ENCODE measurements around the gene PIM1. TPM values are rescaled to one million over a fixed set of nuclear protein-coding genes. Genes with fewer than 3 reads are reported as not detected.

Gene PIM1
- total RNA-seq, 6 experiments from 2014 or later: 5.1 to 45.2 (median 13.0) TPM

DNA sequence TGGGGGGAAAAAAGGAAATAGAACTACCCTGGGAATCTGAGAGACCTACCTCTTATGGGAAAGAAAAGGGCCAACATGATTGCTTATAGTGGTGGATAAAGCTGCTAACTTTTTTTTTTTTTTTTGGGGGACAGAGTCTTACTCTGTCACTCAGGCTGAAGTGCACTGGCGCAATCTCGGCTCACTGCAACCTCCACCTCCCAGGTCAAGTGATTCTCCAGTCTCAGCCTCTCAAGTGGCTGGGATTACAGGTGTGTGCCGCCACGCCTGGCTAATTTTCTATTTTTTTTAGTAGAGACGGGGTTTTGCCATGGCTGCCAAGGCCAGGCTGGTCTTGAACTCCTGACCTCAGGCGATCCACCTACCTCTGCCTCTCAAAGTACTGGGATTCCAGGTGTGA lies 48.1 kb downstream of the PIM1 start:
- WGBS (ENCODE audit: insufficient coverage, low coverage, low lambda C conversion rate, missing lambda C conversion rate): 77% methylated on average over 4 of the region's 6 CpGs
- no peak overlapping the region for H3K4me3 ChIP-seq
- intact Hi-C loops (cut with DNase I): no loop called here
- H3K27ac ChIP-seq: no peak overlapping the region
- no peak for DNase-seq
- no peak for ATAC-seq
- H3K4me1 ChIP-seq: peaks cover 0 to 3% (median 1%) of the 10 kb centered on the region in 4 donors
- no peaks in the 10 kb centered on the region for H3K9me3 ChIP-seq
- H3K27me3 ChIP-seq: no peaks in the 10 kb centered on the region
- no peaks in the 10 kb centered on the region for H3K36me3 ChIP-seq
- no peak for TF ChIP-seq POLR2A (IDR thresholded peaks at IDR 0.05)
- TF ChIP-seq, protein P1, sequence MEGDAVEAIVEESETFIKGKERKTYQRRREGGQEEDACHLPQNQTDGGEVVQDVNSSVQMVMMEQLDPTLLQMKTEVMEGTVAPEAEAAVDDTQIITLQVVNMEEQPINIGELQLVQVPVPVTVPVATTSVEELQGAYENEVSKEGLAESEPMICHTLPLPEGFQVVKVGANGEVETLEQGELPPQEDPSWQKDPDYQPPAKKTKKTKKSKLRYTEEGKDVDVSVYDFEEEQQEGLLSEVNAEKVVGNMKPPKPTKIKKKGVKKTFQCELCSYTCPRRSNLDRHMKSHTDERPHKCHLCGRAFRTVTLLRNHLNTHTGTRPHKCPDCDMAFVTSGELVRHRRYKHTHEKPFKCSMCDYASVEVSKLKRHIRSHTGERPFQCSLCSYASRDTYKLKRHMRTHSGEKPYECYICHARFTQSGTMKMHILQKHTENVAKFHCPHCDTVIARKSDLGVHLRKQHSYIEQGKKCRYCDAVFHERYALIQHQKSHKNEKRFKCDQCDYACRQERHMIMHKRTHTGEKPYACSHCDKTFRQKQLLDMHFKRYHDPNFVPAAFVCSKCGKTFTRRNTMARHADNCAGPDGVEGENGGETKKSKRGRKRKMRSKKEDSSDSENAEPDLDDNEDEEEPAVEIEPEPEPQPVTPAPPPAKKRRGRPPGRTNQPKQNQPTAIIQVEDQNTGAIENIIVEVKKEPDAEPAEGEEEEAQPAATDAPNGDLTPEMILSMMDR (IDR thresholded peaks at IDR 0.05): no peak

DNA sequence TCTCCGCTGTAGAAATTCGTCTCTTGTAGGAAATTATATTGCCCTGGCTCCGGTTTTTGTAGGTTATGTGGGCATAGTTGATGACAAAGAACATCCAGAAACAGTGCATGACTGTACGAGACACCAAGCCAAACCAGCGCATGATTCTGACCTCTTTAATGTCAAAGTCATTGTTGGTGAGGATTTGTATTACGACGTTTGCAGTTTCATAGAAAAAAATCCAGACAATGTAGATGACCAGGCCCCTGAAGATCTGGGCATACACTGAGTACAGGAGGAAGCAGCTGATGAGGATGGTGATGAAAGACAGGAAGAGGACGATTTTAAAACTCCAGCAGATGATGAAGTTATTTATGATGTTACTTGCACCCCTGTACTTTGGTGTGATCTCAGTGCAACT lies 48.6 kb downstream of the PIM1 start:
- DNase-seq: no peak
- H3K9me3 ChIP-seq: no peaks in the 10 kb centered on the region
- H3K4me3 ChIP-seq: no peak overlapping the region
- no peak for ATAC-seq
- WGBS (ENCODE audit: insufficient coverage, low coverage, low lambda C conversion rate, missing lambda C conversion rate): 70% methylated on average over 8 of the region's 8 CpGs
- no peaks in the 10 kb centered on the region for H3K27me3 ChIP-seq
- H3K4me1 ChIP-seq: peaks cover 0 to 4% (median 2%) of the 10 kb centered on the region in 4 donors
- H3K27ac ChIP-seq: no peak overlapping the region
- H3K36me3 ChIP-seq: no peaks in the 10 kb centered on the region
- TF ChIP-seq, protein P1 (IDR thresholded peaks at IDR 0.05): no peak
- TF ChIP-seq POLR2A (IDR thresholded peaks at IDR 0.05): no peak
- intact Hi-C loops (cut with DNase I): no loop called here

DNA sequence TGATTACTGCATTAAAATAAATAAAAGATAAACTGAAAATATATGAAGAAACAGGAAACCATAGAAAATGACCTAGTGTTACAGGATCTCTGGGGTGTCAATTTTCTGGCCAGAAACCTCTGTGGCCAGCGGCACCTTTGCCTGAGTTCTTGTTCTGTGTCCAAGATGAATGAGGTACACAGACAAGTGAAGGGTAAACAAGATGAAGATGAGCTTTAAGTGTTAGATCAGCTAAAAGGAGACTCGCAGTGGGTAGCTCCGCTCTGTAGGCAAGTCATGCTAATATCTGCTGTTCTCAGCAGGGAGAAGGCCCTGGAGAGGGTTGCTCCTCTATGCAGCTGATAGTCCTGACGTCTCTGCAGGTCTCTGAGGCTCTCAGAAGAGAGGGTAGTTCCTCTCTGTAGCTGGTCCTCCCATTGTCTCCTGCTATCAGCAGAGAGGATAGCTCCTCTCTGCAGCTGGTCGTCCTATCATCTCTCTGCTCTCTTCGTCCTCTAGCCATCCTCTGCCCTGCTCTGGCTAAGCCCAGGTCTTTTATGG lies 51.7 kb downstream of the PIM1 start:
- 78% methylated on average over 1 of the region's 6 CpGs for WGBS (ENCODE audit: insufficient coverage, low coverage, low lambda C conversion rate, missing lambda C conversion rate)
- no peaks in the 10 kb centered on the region for H3K27me3 ChIP-seq
- H3K27ac ChIP-seq: no peak overlapping the region
- no peaks in the 10 kb centered on the region for H3K36me3 ChIP-seq
- ATAC-seq (peak in 1 of 4 donors; percentile 6), DNase-seq (no peak)
- TF ChIP-seq, protein P1 (IDR thresholded peaks at IDR 0.05): no peak
- no peak for TF ChIP-seq POLR2A (IDR thresholded peaks at IDR 0.05)
- intact Hi-C loops (cut with DNase I): no loop called here
- peak overlapping the region in 2 of 3 donors; percentile 66 to 72 for H3K4me3 ChIP-seq
- H3K9me3 ChIP-seq: no peaks in the 10 kb centered on the region
- peaks cover 0 to 4% (median 2%) of the 10 kb centered on the region in 4 donors for H3K4me1 ChIP-seq

DNA sequence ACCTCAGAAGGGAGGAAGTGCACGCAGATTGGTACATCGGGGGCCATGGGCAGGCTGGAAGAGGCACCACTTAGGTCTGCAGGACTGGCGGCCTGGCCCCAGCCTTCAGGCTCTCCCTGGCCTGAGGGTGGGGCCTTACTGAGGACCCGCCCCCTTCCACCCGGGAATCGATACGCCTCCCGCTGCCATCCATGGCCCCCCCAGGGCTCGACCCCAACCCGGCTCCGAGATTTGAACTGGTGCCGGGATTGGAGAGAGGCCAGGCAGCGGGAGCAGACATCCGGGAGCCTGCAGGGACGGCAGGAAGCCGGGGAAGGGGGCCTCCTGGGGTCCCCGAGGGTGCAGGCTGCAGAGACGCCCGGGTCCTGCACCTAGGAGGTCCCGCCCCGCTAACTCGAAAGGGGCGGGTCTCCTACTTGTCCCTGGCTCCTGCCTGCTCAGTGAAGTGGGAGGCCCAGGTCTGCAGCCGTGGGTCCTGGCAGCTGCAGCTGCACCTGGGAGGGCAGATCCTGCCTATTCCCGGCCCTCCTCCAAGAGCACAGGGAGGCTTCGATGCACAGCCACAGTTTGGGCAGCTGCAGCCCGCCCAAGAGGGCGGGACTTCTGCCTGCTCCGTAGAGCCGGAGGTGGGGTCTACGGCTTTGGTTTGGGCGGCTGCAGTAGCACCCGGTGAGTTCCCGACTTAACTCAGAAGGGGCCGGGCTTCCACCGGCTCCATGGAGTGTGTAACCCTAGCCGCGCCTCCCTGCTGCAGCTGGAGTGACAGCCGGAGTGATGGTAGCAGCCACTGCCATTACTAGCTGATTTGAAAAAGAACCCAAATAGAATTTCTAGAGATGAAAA lies 52.4 kb downstream of the PIM1 start:
- Histone ChIP-seq H3K4me3 (peak overlapping the region; percentile 61 to 72 (median 66)), H3K9me3 (no peaks in the 10 kb centered on the region), H3K4me1 (peaks cover 0 to 4% (median 2%) of the 10 kb centered on the region in 4 donors), H3K27me3 (no peaks in the 10 kb centered on the region), H3K36me3 (no peaks in the 10 kb centered on the region), H3K27ac (peak overlapping the region in 1 of 3 donors; percentile 43)
- DNase-seq (peak; percentile 89 to 93 (median 91)), ATAC-seq (peak; percentile 95 to 98 (median 96))
- WGBS (ENCODE audit: insufficient coverage, low coverage, low lambda C conversion rate, missing lambda C conversion rate): 0% methylated on average over 8 of the region's 39 CpGs
- intact Hi-C loops (cut with DNase I): no loop called here
- TF ChIP-seq POLR2A (IDR thresholded peaks at IDR 0.05): peak; percentile 48
- TF ChIP-seq, protein P1 (IDR thresholded peaks at IDR 0.05): peak in 2 of 4 donors; percentile 7 to 13

Measured in right lobe of liver (tissue), 6 donors.